Measurements from ENCODE around the gene MAPK4. TPM values are rescaled to one million over a fixed set of nuclear protein-coding genes. Genes with fewer than 3 reads are reported as not detected.

The MAPK4 gene
- polyA plus RNA-seq, 3 donors from 2014 or later, result not detected

DNA sequence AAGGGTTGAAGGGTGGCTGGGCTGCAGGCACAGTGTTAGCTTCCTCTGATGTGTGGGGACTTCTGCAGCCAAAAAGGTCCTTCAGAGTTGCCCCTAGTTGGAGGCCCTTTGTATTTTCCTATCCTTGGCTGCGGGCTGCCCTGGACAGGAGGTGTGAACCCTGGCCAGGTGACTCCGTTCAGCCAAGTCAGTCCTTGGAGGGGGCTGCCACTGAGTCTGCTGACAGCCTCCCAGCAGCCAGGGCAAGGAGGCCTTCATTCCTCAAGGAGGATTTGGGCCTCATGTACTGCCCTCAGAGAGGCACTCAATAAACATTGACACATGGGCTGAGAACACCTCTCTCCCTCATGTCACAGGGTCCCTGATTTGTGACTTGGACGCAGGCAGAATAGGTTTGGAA is 62.4 kb downstream of the MAPK4 start:
- peaks cover 0 to 6% (median 3%) of the 10 kb centered on the region in 3 donors for H3K27me3 Mint-ChIP-seq (ENCODE audit: low read depth in 3 of 3)
- DNase-seq, result no peak
- H3K9me3 Mint-ChIP-seq, result peaks cover 0 to 7% (median 0%) of the 10 kb centered on the region in 6 donors
- H3K27ac Mint-ChIP-seq, result no peak overlapping the region
- no peaks in the 10 kb centered on the region for H3K36me3 Mint-ChIP-seq
- H3K4me1 Mint-ChIP-seq, result no peaks in the 10 kb centered on the region
- H3K4me3 Mint-ChIP-seq, result no peak overlapping the region

DNA sequence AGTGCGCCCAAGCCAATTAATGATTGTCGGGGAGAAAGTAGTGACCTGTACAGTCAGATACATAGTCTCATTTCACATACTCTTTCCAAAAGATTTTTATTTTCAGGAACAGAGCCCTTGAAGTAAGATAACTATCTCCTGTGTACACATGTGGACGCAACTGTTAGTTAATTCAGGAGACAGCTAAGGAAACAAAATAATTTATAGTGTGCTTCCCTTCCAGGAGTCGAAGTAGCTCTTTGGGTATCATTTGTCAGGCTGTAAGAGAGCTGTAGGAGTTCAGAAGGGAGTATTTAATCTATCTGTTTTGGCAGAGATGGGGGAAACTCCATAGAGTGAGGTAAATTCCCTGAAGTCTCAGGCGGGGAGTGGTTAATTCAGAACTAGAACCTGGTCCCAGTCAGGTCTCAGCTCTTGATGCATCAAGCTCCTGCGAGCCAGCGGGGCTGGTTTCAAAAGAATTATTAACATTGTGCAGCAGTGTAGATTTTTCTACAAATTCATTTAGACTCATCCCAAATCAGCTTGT is 63.0 kb downstream of the MAPK4 start:
- Mint-ChIP-seq H3K36me3 (no peaks in the 10 kb centered on the region), H3K9me3 (peaks cover 0 to 7% (median 0%) of the 10 kb centered on the region in 6 donors), H3K4me3 (no peak overlapping the region), H3K27ac (no peak overlapping the region), H3K4me1 (no peaks in the 10 kb centered on the region), H3K27me3 (ENCODE audit: low read depth in 3 of 3) (peaks cover 0 to 6% (median 3%) of the 10 kb centered on the region in 3 donors)
- DNase-seq, result no peak

DNA sequence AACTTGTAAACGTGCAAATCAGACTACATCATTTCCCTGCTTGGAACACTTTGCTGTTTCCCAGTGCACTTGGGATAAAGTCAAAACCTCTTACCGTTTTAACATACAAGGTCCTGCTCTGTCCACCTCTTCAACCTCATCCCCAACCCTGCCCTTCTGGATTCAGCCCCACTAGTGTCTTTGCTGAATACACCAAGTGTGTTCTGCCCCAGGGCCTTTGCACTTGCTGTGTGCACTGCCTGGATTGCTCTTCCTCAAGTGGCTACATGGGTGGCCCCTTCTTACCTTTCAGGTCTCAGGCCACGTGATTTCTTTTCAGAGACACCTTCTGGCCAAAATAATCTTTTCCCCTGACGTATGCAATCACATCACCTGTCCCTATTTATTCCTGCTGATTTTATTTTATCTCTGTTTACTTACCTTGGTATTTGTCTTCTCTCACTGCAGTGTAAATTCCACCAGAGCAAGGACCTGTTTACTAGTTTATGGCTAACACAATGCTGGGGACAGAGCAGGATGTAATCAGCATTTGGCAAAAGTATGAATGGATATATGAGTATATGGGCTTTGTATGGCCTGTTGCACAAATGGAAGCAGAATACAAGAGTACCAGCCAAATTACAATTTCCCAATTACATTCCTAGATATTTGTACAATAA is 63.9 kb downstream of the MAPK4 start:
- DNase-seq, result no peak
- Mint-ChIP-seq H3K4me1 (no peaks in the 10 kb centered on the region), H3K27ac (no peak overlapping the region), H3K4me3 (no peak overlapping the region), H3K36me3 (no peaks in the 10 kb centered on the region), H3K27me3 (ENCODE audit: low read depth in 3 of 3) (peaks cover 0 to 6% (median 3%) of the 10 kb centered on the region in 3 donors), H3K9me3 (peaks cover 0 to 4% (median 0%) of the 10 kb centered on the region in 6 donors)

DNA sequence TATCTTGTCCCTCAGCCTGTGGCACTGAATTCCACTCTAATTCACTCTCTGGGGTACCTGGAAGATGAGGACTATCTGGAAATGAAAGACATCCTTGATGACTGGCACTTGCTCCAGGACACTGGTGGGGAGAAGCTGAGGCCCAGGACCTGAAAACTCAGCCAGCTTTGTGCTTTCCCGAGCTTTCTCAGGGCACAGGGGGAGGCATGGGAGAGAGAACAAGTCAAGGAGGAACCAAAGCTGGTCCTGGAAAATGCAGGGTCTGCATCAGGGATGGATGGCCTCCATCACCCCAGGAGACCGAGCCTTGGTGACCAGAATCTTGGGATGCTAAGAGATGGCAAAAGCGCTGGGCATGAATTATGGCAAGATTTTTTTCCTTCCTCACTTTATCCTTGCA is 65.1 kb downstream of the MAPK4 start:
- Mint-ChIP-seq H3K9me3 (peaks cover 0 to 4% (median 0%) of the 10 kb centered on the region in 6 donors), H3K4me1 (no peaks in the 10 kb centered on the region), H3K4me3 (no peak overlapping the region), H3K27ac (no peak overlapping the region), H3K27me3 (ENCODE audit: low read depth in 3 of 3) (peaks cover 0 to 4% (median 3%) of the 10 kb centered on the region in 3 donors), H3K36me3 (no peaks in the 10 kb centered on the region)
- no peak for DNase-seq

DNA sequence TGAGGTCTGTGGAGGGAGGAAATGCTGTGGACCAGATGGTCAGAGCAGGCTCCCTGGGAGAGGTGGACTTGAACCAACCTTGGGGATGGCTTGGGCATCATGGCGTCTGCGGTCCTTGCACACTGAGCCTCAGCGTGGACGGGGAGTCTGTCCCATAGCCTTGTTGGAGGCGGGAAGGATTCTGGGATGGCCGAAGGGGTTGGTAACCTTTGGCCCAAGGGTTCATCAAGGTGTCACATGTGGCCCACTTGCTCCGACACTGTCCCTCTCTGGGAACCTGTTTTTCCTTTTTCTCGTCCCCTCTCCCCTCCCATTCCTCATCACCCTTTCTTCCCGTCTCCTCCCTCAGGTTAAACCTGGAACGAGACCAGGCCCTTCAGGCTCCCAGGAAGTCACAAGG is 66.4 kb downstream of the MAPK4 start:
- Mint-ChIP-seq H3K4me1 (no peaks in the 10 kb centered on the region), H3K9me3 (peaks cover 0 to 2% (median 0%) of the 10 kb centered on the region in 6 donors), H3K36me3 (no peaks in the 10 kb centered on the region), H3K27ac (no peak overlapping the region), H3K27me3 (ENCODE audit: low read depth in 3 of 3) (peaks cover 0 to 3% (median 3%) of the 10 kb centered on the region in 3 donors), H3K4me3 (no peak overlapping the region)
- no peak for DNase-seq

DNA sequence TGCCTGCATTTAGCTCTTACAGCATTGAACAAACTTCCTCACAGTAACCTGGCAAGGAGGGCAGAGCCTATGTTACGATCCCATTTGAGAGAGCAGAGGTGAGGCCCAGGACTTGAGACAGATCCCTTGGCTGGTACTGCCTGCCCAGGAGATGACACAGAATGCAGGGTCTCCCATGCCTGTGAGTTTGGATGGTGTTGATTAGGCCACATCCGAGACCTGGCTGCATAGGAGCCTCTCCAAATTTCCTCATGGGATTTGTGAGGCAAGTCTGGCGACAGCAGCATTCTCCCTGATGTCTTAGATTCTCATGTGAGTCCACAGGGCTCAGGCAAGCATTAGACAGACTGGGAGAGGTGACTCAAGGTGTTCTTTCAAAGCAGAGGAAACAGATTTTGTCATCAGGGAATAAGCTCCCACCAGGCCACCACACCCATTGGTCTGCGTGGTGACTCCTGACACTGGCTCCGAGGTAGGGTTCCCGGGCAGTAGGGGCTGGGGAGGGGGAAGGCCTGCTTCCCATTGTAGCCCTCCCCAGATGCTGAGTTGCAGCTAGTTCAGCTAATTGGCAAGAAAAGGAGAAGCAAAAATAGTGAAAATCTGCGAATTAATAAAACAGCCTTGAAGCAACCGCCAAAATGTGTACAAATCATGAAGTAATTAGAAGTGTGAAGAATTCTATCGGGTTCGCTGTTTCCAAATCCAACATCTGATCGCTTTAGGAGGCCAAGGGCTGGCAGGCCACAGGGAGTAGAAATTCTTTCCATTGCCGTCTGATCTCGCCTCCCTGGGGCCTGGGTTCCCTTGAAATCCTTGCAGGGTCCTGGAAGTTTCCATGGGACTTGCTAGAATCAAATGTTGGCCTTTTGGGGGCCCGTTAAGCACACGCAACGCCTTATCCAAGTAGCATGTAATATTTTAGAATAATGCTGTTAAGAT is 68.0 kb downstream of the MAPK4 start:
- no peaks in the 10 kb centered on the region for H3K4me1 Mint-ChIP-seq
- no peak overlapping the region for H3K27ac Mint-ChIP-seq
- H3K4me3 Mint-ChIP-seq, result no peak overlapping the region
- H3K9me3 Mint-ChIP-seq, result no peaks in the 10 kb centered on the region
- peaks cover 0 to 3% (median 3%) of the 10 kb centered on the region in 3 donors for H3K27me3 Mint-ChIP-seq (ENCODE audit: low read depth in 3 of 3)
- no peak for DNase-seq
- no peaks in the 10 kb centered on the region for H3K36me3 Mint-ChIP-seq

DNA sequence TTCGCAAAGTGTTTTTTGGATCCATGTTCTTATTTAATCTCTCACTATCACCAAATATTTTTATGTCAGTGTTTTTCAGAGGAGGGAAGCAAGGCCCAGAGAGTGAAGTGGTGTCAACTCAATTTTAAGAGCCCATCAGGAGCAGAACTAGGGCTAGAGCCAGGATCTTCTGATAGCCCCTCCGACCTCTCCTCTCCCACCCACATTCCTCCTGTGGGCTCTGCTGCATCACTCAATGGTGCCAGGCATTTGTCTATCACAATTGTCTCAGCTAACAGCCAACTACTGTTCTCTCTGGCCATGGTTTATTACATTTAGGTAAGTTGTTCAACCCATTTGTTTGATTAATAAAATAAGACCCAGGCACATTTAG is 68.6 kb downstream of the MAPK4 start:
- Mint-ChIP-seq H3K4me3 (no peak overlapping the region), H3K36me3 (no peaks in the 10 kb centered on the region), H3K9me3 (no peaks in the 10 kb centered on the region), H3K27me3 (ENCODE audit: low read depth in 3 of 3) (peaks cover 0 to 3% (median 0%) of the 10 kb centered on the region in 3 donors), H3K27ac (no peak overlapping the region), H3K4me1 (no peaks in the 10 kb centered on the region)
- no peak for DNase-seq

DNA sequence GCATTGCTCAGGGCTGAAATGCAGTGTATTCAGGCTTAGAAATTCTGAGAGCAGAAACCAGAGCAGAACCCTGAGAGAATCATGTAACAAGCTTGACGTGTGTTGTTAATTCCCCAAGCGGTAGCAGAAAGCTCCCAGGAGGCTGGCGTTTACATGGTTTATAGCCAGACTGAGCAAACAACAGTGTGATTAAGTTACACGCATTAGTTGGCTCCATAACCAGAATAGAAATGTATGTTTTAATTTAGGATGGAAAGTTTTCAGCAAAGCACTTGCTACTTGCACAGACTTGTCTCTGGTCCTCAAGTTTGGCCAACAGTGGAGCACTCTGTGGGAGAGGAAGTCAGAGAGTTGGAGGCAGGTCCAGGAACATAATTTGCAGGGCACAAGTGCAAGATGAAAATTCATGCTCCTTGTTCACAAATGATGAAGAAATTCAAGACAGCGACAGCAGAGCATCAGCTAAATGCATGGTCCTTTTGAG is 69.3 kb downstream of the MAPK4 start:
- H3K9me3 Mint-ChIP-seq, result no peaks in the 10 kb centered on the region
- H3K4me1 Mint-ChIP-seq, result no peaks in the 10 kb centered on the region
- no peaks in the 10 kb centered on the region for H3K27me3 Mint-ChIP-seq (ENCODE audit: low read depth in 3 of 3)
- DNase-seq, result no peak
- H3K27ac Mint-ChIP-seq, result no peak overlapping the region
- no peak overlapping the region for H3K4me3 Mint-ChIP-seq
- H3K36me3 Mint-ChIP-seq, result no peaks in the 10 kb centered on the region

DNA sequence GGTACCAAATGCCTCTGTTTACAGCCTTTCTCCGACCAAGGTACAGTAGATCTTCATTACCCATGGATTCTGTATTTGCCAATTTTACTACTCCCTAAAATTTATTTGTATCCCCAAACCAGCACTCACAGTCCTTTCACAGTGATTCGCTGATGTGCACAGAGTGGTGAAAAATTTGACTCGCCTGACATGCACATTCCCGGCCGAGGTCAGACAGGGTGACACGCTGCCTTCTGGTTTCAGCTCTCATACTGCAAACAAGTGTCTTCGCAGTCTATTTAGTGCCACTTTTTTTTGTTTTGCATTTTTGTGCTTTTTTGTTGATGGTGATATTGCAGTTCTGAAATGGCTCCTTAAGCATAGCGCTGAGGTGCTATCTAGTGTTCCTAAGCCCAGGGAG is 71.0 kb downstream of the MAPK4 start:
- Mint-ChIP-seq H3K27ac (no peak overlapping the region), H3K9me3 (peaks cover 0 to 3% (median 0%) of the 10 kb centered on the region in 6 donors), H3K36me3 (no peaks in the 10 kb centered on the region), H3K4me1 (no peaks in the 10 kb centered on the region), H3K4me3 (no peak overlapping the region), H3K27me3 (ENCODE audit: low read depth in 3 of 3) (no peaks in the 10 kb centered on the region)
- DNase-seq, result no peak

DNA sequence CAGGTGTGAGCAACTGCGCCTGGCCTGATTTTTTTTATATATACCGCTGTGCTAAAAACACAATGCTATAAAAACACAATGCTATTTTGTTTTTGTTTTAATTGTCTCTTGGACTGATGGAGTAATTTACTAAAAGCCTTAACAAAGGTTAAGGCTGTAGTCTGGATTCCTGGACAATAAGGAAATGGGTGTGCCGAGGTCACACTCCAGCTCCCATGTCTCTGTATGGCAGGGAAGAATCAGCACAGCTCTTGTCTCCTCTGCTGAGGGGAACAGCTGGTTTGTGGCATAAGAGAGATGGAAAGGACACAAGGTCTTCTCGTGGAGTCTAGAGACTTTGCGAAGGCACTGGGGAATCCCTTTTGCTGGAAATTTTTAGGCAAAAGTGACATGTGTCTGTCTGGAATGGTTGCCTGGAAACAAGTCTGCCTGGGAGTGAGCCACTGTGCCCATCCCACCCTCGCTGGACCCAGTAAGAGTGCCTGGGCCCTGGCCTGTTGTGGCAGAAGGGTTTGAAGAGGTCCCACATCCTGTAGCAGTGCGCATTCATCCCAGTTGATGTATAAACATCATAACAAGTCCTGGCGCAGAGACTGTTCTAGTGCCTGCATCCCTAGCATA is 73.1 kb downstream of the MAPK4 start:
- no peaks in the 10 kb centered on the region for H3K4me1 Mint-ChIP-seq
- no peaks in the 10 kb centered on the region for H3K36me3 Mint-ChIP-seq
- peaks cover 0 to 2% (median 0%) of the 10 kb centered on the region in 3 donors for H3K27me3 Mint-ChIP-seq (ENCODE audit: low read depth in 3 of 3)
- no peak for DNase-seq
- H3K27ac Mint-ChIP-seq, result no peak overlapping the region
- H3K4me3 Mint-ChIP-seq, result no peak overlapping the region
- H3K9me3 Mint-ChIP-seq, result peaks cover 0 to 3% (median 0%) of the 10 kb centered on the region in 6 donors

DNA sequence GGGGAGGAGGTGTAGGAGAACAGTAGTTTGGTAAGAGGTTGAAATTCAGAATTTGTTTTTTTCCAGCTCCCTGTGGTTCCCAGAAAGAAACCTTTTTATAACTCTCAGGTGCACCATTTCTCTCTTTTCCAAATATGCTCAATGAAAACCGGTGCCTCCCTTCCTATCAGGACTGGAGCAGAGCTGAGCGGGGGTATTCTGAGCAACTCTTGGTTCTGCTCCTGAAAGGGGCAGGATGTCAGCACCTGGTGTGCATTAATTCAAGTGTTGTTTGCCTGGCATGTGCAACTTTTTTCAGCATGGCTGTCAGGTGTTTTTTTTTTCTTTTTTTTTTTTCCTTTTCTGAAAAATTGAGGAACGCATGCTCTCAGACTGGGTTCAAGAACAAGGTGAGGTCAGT is 74.1 kb downstream of the MAPK4 start:
- peaks cover 2 to 3% (median 2%) of the 10 kb centered on the region in 3 donors for H3K27me3 Mint-ChIP-seq (ENCODE audit: low read depth in 3 of 3)
- no peak overlapping the region for H3K4me3 Mint-ChIP-seq
- no peaks in the 10 kb centered on the region for H3K4me1 Mint-ChIP-seq
- no peak overlapping the region for H3K27ac Mint-ChIP-seq
- peaks cover 0 to 5% (median 0%) of the 10 kb centered on the region in 6 donors for H3K9me3 Mint-ChIP-seq
- no peak for DNase-seq
- no peaks in the 10 kb centered on the region for H3K36me3 Mint-ChIP-seq

DNA sequence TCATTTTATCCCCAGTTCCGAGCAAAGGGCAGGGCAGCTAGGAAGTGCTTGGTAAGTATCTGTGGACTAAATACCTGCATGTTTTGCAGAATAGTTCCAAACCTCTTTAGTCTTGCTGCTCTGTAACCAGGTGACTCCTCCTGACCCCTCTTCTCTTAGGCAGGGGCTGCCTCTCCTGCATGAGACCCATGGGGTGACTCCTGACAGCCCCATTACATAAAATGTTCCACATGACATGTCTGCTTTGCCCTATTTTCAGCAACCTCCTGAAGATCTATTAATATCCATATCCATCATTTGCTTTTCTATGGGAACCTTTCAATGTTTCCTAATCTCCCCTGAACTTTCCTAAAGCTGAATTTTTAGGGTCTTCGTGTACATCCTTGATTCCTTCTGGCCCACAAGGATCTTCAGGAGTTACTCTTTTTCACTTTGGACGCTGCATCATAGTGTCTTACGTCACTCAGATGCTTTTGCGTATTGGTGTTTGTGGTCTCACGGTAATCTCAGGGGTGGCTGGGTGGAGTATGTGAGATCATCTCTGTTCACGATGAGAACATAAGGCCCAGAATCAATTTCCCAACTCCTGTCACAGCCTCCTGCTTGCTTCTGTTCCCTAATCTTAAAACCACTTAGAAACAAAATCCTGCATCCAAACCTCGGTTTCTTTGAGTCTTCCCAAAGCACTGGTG is 76.6 kb downstream of the MAPK4 start:
- no peak overlapping the region for H3K27ac Mint-ChIP-seq
- no peaks in the 10 kb centered on the region for H3K36me3 Mint-ChIP-seq
- peaks cover 2 to 3% (median 2%) of the 10 kb centered on the region in 3 donors for H3K27me3 Mint-ChIP-seq (ENCODE audit: low read depth in 3 of 3)
- H3K4me1 Mint-ChIP-seq, result no peaks in the 10 kb centered on the region
- no peak overlapping the region for H3K4me3 Mint-ChIP-seq
- H3K9me3 Mint-ChIP-seq, result peaks cover 0 to 6% (median 0%) of the 10 kb centered on the region in 6 donors
- no peak for DNase-seq
